Osteocyte (in vitro differentiated cells): ENCODE data around the gene ZBTB4. TPM values are rescaled to one million over a fixed set of nuclear protein-coding genes. Genes with fewer than 3 reads are reported as not detected.

Experiments
- DNase-seq: peaks from one replicate; pipeline ENCODE4 v3.0.0; 2021; ENCODE audit warnings: mixed read lengths; ENCODE audit not compliant: unreplicated experiment; ENCODE audit errors: extremely low spot score
- H3K27ac Mint-ChIP-seq: one replicate; pipeline ENCODE4 v1.8.0; 2021; ENCODE audit warnings: mild to moderate bottlenecking, mixed read lengths; ENCODE audit not compliant: unreplicated experiment
- H3K27me3 Mint-ChIP-seq: one replicate; pipeline ENCODE4 v1.8.0; 2021; ENCODE audit warnings: mixed read lengths; ENCODE audit not compliant: unreplicated experiment
- H3K36me3 Mint-ChIP-seq: one replicate; pipeline ENCODE4 v1.8.0; 2021; ENCODE audit warnings: mixed read lengths; ENCODE audit not compliant: unreplicated experiment
- H3K4me1 Mint-ChIP-seq: one replicate; pipeline ENCODE4 v1.8.0; 2021; ENCODE audit warnings: mixed read lengths; ENCODE audit not compliant: unreplicated experiment
- H3K4me3 Mint-ChIP-seq: one replicate; pipeline ENCODE4 v1.8.0; 2021; ENCODE audit warnings: mild to moderate bottlenecking, moderate library complexity, mixed read lengths; ENCODE audit not compliant: unreplicated experiment
- H3K9me3 Mint-ChIP-seq: one replicate; pipeline ENCODE4 v1.8.0; 2021; ENCODE audit warnings: mixed read lengths; ENCODE audit not compliant: unreplicated experiment
- CTCF ChIP-seq: fragments of 200-600 bp; sonication (generic); IDR thresholded peaks from 2 replicates; pipeline ENCODE4 v1.5.0; 2021; ENCODE audit warnings: antibody characterized with exemption, mild to moderate bottlenecking, moderate library complexity
- total RNA-seq: library from RNA; stranded (reverse); gene quantifications from 2 replicates; pipeline ENCODE4 v1.2.1, GENCODE V29; 2021

ZBTB4 gene
- total RNA-seq, 1 donor from 2014 or later = 49.7 TPM

GRCh38 chr17:7411427-7411750 lies 68.0 kb downstream of the ZBTB4 start:
- peaks cover 32% of the 10 kb centered on the region for H3K36me3 Mint-ChIP-seq
- H3K4me3 Mint-ChIP-seq = no peak overlapping the region
- no peak for DNase-seq
- no peak overlapping the region for H3K27ac Mint-ChIP-seq
- no peak for TF ChIP-seq CTCF
- H3K27me3 Mint-ChIP-seq = no peaks in the 10 kb centered on the region
- no peaks in the 10 kb centered on the region for H3K9me3 Mint-ChIP-seq
- peaks cover 14% of the 10 kb centered on the region for H3K4me1 Mint-ChIP-seq

- Mint-ChIP-seq H3K27me3 (no peaks in the 10 kb centered on the region), H3K27ac (no peak overlapping the region), H3K4me3 (no peak overlapping the region), H3K36me3 (peaks cover 30% of the 10 kb centered on the region), H3K9me3 (no peaks in the 10 kb centered on the region), H3K4me1 (peaks cover 19% of the 10 kb centered on the region)
- TF ChIP-seq CTCF = no peak
- DNase-seq = no peak
Measured at GRCh38 chr17:7410634-7411426, 68.6 kb downstream of the ZBTB4 start.

GRCh38 chr17:7409716-7410115 lies 69.7 kb downstream of the ZBTB4 start:
- H3K4me3 Mint-ChIP-seq = no peak overlapping the region
- H3K9me3 Mint-ChIP-seq = no peaks in the 10 kb centered on the region
- no peaks in the 10 kb centered on the region for H3K27me3 Mint-ChIP-seq
- no peak for DNase-seq
- H3K36me3 Mint-ChIP-seq = peaks cover 25% of the 10 kb centered on the region
- no peak for TF ChIP-seq CTCF
- H3K27ac Mint-ChIP-seq = no peak overlapping the region
- H3K4me1 Mint-ChIP-seq = peaks cover 22% of the 10 kb centered on the region

Other genes with a start within 250 kb of the ZBTB4 start
- 87.7 and 99.7 TPM in 2 replicates for gene DVL2, start 245.1 kb downstream of the ZBTB4 start, total RNA-seq
- gene PHF23, start 240.2 kb downstream of the ZBTB4 start, total RNA-seq = 51.6 and 54.7 TPM in 2 replicates
- 642 TPM in 2 replicates for gene GABARAP, start 237.2 kb downstream of the ZBTB4 start, total RNA-seq
- gene CTDNEP1, start 227.9 kb downstream of the ZBTB4 start, total RNA-seq = 145 and 151 TPM in 2 replicates
- 30.2 and 37.6 TPM in 2 replicates for gene ELP5, start 227.4 kb downstream of the ZBTB4 start, total RNA-seq
- 0.27 and 0.89 TPM in 2 replicates for gene CLDN7, start 217.2 kb downstream of the ZBTB4 start, total RNA-seq
- 0.59 and 0.63 TPM in 2 replicates for gene SLC2A4, start 197.9 kb downstream of the ZBTB4 start, total RNA-seq
- 0.40 TPM in 1 of 2 replicates, not detected in the other for gene YBX2, start 185.0 kb downstream of the ZBTB4 start, total RNA-seq
- 352 and 359 TPM in 2 replicates for gene EIF5A, start 172.0 kb downstream of the ZBTB4 start, total RNA-seq
- gene GPS2, start 164.3 kb downstream of the ZBTB4 start, total RNA-seq = 54.9 and 61.9 TPM in 2 replicates
- gene NEURL4, start 150.3 kb downstream of the ZBTB4 start, total RNA-seq = 38.0 and 45.1 TPM in 2 replicates
- 2.0 and 4.2 TPM in 2 replicates for gene ACAP1, start 143.1 kb downstream of the ZBTB4 start, total RNA-seq
- 12.7 and 13.3 TPM in 2 replicates for gene KCTD11, start 127.5 kb downstream of the ZBTB4 start, total RNA-seq
- not detected in 2 replicates for gene TMEM95, start 124.5 kb downstream of the ZBTB4 start, total RNA-seq
- gene TNK1, start 98.5 kb downstream of the ZBTB4 start, total RNA-seq = not detected in 2 replicates
- gene PLSCR3, start 85.1 kb downstream of the ZBTB4 start, total RNA-seq = 73.9 and 81.4 TPM in 2 replicates
- 40.7 and 45.9 TPM in 2 replicates for gene TMEM256, start 75.5 kb downstream of the ZBTB4 start, total RNA-seq
- 53.8 and 56.8 TPM in 2 replicates for gene NLGN2, start 71.8 kb downstream of the ZBTB4 start, total RNA-seq
- gene SPEM1, start 59.3 kb downstream of the ZBTB4 start, total RNA-seq = not detected in 2 replicates
- gene SPEM2, start 54.0 kb downstream of the ZBTB4 start, total RNA-seq = not detected in 2 replicates
- gene SPEM3, start 50.8 kb downstream of the ZBTB4 start, total RNA-seq = not detected in 2 replicates
- 6.4 and 6.7 TPM in 2 replicates for gene TMEM102, start 44.2 kb downstream of the ZBTB4 start, total RNA-seq
- gene FGF11, start 40.1 kb downstream of the ZBTB4 start, total RNA-seq = 1.3 and 1.5 TPM in 2 replicates
- gene CHRNB1, start 34.6 kb downstream of the ZBTB4 start, total RNA-seq = 9.3 and 11.0 TPM in 2 replicates
- gene SLC35G6, start 1.8 kb upstream of the ZBTB4 start, total RNA-seq = not detected in 2 replicates
- gene POLR2A, start 4.7 kb upstream of the ZBTB4 start, total RNA-seq = 148 and 149 TPM in 2 replicates
- 14.6 and 15.0 TPM in 2 replicates for gene TNFSF12, start 69.4 kb upstream of the ZBTB4 start, total RNA-seq
- 1.3 and 1.5 TPM in 2 replicates for gene TNFSF13, start 79.1 kb upstream of the ZBTB4 start, total RNA-seq
- gene SENP3, start 82.3 kb upstream of the ZBTB4 start, total RNA-seq = 52.5 and 53.7 TPM in 2 replicates
- 1.1 TPM in 2 replicates for gene CD68, start 100.0 kb upstream of the ZBTB4 start, total RNA-seq
- gene MPDU1, start 104.2 kb upstream of the ZBTB4 start, total RNA-seq = 34.2 and 42.2 TPM in 2 replicates
- 0.78 TPM in 2 replicates for gene SOX15, start 110.5 kb upstream of the ZBTB4 start, total RNA-seq
- 48.7 and 50.7 TPM in 2 replicates for gene FXR2, start 135.3 kb upstream of the ZBTB4 start, total RNA-seq
- gene SAT2, start 148.2 kb upstream of the ZBTB4 start, total RNA-seq = 134 and 135 TPM in 2 replicates
- gene SHBG, start 150.5 kb upstream of the ZBTB4 start, total RNA-seq = 0.97 and 1.4 TPM in 2 replicates
- 2.4 and 3.0 TPM in 2 replicates for gene ATP1B2, start 171.3 kb upstream of the ZBTB4 start, total RNA-seq
- gene TP53, start 207.9 kb upstream of the ZBTB4 start, total RNA-seq = 98.7 and 99.5 TPM in 2 replicates
- 11.8 and 13.4 TPM in 2 replicates for gene WRAP53, start 208.8 kb upstream of the ZBTB4 start, total RNA-seq
- 12.3 and 12.7 TPM in 2 replicates for gene EFNB3, start 225.6 kb upstream of the ZBTB4 start, total RNA-seq
- gene DNAH2, start 238.1 kb upstream of the ZBTB4 start, total RNA-seq = 0.03 and 0.05 TPM in 2 replicates